ENCODE results near the gene TTYH3.

DNA sequence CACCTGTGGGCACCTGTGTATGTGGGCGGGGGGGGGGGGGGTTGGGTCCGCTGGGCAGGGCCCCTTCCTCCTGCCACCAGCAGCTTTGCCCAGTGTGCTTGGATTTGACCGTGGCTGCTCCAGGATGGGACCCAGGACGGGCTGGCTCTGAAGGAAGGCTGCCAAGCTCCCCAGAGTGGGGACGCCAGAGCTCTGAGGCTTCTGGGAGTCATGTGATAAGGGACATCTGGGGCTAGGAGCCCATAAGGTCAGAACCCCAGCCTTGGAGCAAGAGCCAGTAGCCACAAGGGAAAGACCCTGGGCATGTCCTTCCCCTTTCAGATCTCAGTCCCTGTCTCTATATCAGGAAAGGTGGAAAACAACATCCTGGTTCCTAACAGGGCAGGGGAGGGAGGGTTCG is 34.4 kb downstream of the TTYH3 start:
- TF ChIP-seq POLR2A (IDR thresholded peaks at IDR 0.05; ENCODE audit: low read length): no peak
- TF ChIP-seq GATA1 (IDR thresholded peaks at IDR 0.05; ENCODE audit: low read depth, low read length): no peak

Data from erythroblast (primary cell).